ENCODE data around the gene KLHL7.

KLHL7 gene

GRCh38 chr7:23098029-23098428 lies 7.6 kb upstream of the KLHL7 start:
- TF ChIP-seq ZFP30 (CRISPR knock-in tag; IDR thresholded peaks at IDR 0.05) (no peak), TOX (CRISPR knock-in tag; IDR thresholded peaks at IDR 0.05; ENCODE audit: borderline replicate concordance) (no peak), GLIS3 (CRISPR knock-in tag; IDR thresholded peaks at IDR 0.05) (no peak), ZNF565 (CRISPR knock-in tag; conservative IDR thresholded peaks at IDR 0.05; ENCODE audit: low read depth) (no peak), ZNF70 (CRISPR knock-in tag; IDR thresholded peaks at IDR 0.05) (no peak), TCF4 (CRISPR knock-in tag; IDR thresholded peaks at IDR 0.05; ENCODE audit: borderline replicate concordance) (no peak), CSDC2 (CRISPR knock-in tag; IDR thresholded peaks at IDR 0.05) (no peak), RARB (CRISPR knock-in tag; IDR thresholded peaks at IDR 0.05) (no peak)
- TF ChIP-seq, protein P1, sequence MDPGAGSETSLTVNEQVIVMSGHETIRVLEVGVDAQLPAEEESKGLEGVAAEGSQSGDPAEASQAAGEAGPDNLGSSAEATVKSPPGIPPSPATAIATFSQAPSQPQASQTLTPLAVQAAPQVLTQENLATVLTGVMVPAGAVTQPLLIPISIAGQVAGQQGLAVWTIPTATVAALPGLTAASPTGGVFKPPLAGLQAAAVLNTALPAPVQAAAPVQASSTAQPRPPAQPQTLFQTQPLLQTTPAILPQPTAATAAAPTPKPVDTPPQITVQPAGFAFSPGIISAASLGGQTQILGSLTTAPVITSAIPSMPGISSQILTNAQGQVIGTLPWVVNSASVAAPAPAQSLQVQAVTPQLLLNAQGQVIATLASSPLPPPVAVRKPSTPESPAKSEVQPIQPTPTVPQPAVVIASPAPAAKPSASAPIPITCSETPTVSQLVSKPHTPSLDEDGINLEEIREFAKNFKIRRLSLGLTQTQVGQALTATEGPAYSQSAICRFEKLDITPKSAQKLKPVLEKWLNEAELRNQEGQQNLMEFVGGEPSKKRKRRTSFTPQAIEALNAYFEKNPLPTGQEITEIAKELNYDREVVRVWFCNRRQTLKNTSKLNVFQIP (CRISPR knock-in tag; IDR thresholded peaks at IDR 0.05; ENCODE audit: borderline replicate concordance, low read depth): no peak
- no peak for ATAC-seq

GRCh38 chr7:23098460-23098859 lies 7.1 kb upstream of the KLHL7 start:
- ATAC-seq: no peak
- TF ChIP-seq, protein P2, sequence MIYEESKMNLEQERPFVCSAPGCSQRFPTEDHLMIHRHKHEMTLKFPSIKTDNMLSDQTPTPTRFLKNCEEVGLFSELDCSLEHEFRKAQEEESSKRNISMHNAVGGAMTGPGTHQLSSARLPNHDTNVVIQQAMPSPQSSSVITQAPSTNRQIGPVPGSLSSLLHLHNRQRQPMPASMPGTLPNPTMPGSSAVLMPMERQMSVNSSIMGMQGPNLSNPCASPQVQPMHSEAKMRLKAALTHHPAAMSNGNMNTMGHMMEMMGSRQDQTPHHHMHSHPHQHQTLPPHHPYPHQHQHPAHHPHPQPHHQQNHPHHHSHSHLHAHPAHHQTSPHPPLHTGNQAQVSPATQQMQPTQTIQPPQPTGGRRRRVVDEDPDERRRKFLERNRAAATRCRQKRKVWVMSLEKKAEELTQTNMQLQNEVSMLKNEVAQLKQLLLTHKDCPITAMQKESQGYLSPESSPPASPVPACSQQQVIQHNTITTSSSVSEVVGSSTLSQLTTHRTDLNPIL (CRISPR knock-in tag; IDR thresholded peaks at IDR 0.05; ENCODE audit: low read depth): no peak
- TF ChIP-seq ESRRG (CRISPR knock-in tag; IDR thresholded peaks at IDR 0.05) (no peak), ZC3H10 (CRISPR knock-in tag; IDR thresholded peaks at IDR 0.05) (no peak), TOX (CRISPR knock-in tag; IDR thresholded peaks at IDR 0.05; ENCODE audit: borderline replicate concordance) (no peak), BACH2 (CRISPR knock-in tag; IDR thresholded peaks at IDR 0.05; ENCODE audit: borderline replicate concordance) (no peak), TCF4 (CRISPR knock-in tag; IDR thresholded peaks at IDR 0.05; ENCODE audit: borderline replicate concordance) (no peak), SNAI2 (CRISPR knock-in tag; IDR thresholded peaks at IDR 0.05) (no peak), CSDC2 (CRISPR knock-in tag; IDR thresholded peaks at IDR 0.05) (no peak), ZNF8 (CRISPR knock-in tag; IDR thresholded peaks at IDR 0.05) (no peak), ZNF70 (CRISPR knock-in tag; IDR thresholded peaks at IDR 0.05) (no peak), RARB (CRISPR knock-in tag; IDR thresholded peaks at IDR 0.05) (no peak), ZFP30 (CRISPR knock-in tag; IDR thresholded peaks at IDR 0.05) (no peak), CSRNP3 (CRISPR knock-in tag; IDR thresholded peaks at IDR 0.05) (no peak), GLIS3 (CRISPR knock-in tag; IDR thresholded peaks at IDR 0.05) (no peak), PPARA (CRISPR knock-in tag; IDR thresholded peaks at IDR 0.05; ENCODE audit: borderline replicate concordance) (no peak), ISL1 (CRISPR knock-in tag; IDR thresholded peaks at IDR 0.05) (no peak), ARNTL (CRISPR knock-in tag; IDR thresholded peaks at IDR 0.05; ENCODE audit: borderline replicate concordance, low read depth) (no peak)
- TF ChIP-seq, protein P1 (CRISPR knock-in tag; IDR thresholded peaks at IDR 0.05; ENCODE audit: borderline replicate concordance, low read depth): no peak
- TF ChIP-seq, protein P3, sequence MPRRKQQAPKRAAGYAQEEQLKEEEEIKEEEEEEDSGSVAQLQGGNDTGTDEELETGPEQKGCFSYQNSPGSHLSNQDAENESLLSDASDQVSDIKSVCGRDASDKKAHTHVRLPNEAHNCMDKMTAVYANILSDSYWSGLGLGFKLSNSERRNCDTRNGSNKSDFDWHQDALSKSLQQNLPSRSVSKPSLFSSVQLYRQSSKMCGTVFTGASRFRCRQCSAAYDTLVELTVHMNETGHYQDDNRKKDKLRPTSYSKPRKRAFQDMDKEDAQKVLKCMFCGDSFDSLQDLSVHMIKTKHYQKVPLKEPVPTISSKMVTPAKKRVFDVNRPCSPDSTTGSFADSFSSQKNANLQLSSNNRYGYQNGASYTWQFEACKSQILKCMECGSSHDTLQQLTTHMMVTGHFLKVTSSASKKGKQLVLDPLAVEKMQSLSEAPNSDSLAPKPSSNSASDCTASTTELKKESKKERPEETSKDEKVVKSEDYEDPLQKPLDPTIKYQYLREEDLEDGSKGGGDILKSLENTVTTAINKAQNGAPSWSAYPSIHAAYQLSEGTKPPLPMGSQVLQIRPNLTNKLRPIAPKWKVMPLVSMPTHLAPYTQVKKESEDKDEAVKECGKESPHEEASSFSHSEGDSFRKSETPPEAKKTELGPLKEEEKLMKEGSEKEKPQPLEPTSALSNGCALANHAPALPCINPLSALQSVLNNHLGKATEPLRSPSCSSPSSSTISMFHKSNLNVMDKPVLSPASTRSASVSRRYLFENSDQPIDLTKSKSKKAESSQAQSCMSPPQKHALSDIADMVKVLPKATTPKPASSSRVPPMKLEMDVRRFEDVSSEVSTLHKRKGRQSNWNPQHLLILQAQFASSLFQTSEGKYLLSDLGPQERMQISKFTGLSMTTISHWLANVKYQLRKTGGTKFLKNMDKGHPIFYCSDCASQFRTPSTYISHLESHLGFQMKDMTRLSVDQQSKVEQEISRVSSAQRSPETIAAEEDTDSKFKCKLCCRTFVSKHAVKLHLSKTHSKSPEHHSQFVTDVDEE (CRISPR knock-in tag; IDR thresholded peaks at IDR 0.05): no peak

GRCh38 chr7:23100697-23101096 lies 4.9 kb upstream of the KLHL7 start:
- no peak for ATAC-seq
- no peak for TF ChIP-seq CSRNP3 (CRISPR knock-in tag; IDR thresholded peaks at IDR 0.05)
- TF ChIP-seq SNAI2 (CRISPR knock-in tag; IDR thresholded peaks at IDR 0.05): no peak
- no peak for TF ChIP-seq TOX (CRISPR knock-in tag; IDR thresholded peaks at IDR 0.05; ENCODE audit: borderline replicate concordance)
- TF ChIP-seq, protein P1 (CRISPR knock-in tag; IDR thresholded peaks at IDR 0.05; ENCODE audit: borderline replicate concordance, low read depth): no peak
- no peak for TF ChIP-seq ESRRG (CRISPR knock-in tag; IDR thresholded peaks at IDR 0.05)
- no peak for TF ChIP-seq OSR1 (CRISPR knock-in tag; IDR thresholded peaks at IDR 0.05)
- no peak for TF ChIP-seq PATZ1 (CRISPR knock-in tag; IDR thresholded peaks at IDR 0.05; ENCODE audit: borderline replicate concordance)
- TF ChIP-seq ZNF8 (CRISPR knock-in tag; IDR thresholded peaks at IDR 0.05): no peak
- TF ChIP-seq TCF4 (CRISPR knock-in tag; IDR thresholded peaks at IDR 0.05; ENCODE audit: borderline replicate concordance): no peak
- no peak for TF ChIP-seq ZFP3 (CRISPR knock-in tag; IDR thresholded peaks at IDR 0.05)
- TF ChIP-seq ISL1 (CRISPR knock-in tag; IDR thresholded peaks at IDR 0.05): no peak
- no peak for TF ChIP-seq BACH2 (CRISPR knock-in tag; IDR thresholded peaks at IDR 0.05; ENCODE audit: borderline replicate concordance)
- no peak for TF ChIP-seq ZNF70 (CRISPR knock-in tag; IDR thresholded peaks at IDR 0.05)

All from SK-N-SH treated with all-trans-retinoic acid at 6 μM for 48 hours (cell line).